Measurements from ENCODE around the gene ZSWIM6. TPM values are rescaled to one million over a fixed set of nuclear protein-coding genes. Genes with fewer than 3 reads are reported as not detected.

ZSWIM6 gene
- total and polyA plus RNA-seq, 11 donors, result 1.9 to 14.9 (median 6.3) TPM

DNA sequence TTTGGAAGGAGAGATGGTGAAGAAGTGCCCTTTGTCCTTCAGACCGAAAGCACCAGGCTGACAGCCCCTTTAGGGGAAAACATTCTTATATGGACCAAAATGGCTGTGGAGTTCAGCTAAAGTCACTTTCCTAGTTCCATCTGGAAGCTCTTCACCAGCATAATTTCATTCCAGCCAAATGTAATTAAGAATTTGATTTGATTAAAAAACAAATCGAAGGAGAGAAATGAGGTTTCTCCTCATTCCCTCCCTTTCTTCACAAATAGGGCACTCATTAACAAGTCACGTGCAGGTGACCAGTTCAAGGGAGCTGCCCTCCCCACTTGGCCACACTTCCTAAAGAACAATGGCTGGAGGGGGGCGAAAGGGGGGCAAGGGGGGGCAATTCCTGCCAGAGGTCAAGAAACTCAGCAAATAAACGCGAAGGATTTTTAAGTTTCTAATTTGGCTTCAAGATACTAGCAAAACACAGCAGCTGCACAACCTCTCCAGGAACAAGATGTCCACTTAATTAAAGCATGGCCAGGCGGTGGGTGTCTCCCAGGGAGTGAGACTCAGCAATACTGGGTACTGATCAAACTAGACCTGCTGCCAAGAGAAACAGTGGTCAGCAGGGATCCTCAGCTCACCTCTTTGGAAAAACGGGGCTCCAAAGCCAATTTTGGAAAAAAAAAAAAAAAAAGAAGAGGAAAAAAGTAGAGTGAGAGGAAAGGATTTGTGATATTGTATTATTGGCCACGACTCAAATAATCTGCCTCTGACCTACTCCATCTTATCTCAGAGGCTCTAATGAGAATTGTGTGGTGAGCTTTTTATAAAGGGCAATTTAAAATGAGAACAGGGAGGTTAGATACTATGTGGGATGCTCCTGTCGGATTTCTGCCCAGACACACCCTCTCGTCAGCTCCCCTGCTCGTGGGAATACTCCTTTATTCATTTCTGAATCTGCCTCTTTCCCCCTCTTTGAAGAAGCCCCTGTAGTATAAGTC lies 254.3 kb downstream of the ZSWIM6 start:
- TF ChIP-seq, protein P1, sequence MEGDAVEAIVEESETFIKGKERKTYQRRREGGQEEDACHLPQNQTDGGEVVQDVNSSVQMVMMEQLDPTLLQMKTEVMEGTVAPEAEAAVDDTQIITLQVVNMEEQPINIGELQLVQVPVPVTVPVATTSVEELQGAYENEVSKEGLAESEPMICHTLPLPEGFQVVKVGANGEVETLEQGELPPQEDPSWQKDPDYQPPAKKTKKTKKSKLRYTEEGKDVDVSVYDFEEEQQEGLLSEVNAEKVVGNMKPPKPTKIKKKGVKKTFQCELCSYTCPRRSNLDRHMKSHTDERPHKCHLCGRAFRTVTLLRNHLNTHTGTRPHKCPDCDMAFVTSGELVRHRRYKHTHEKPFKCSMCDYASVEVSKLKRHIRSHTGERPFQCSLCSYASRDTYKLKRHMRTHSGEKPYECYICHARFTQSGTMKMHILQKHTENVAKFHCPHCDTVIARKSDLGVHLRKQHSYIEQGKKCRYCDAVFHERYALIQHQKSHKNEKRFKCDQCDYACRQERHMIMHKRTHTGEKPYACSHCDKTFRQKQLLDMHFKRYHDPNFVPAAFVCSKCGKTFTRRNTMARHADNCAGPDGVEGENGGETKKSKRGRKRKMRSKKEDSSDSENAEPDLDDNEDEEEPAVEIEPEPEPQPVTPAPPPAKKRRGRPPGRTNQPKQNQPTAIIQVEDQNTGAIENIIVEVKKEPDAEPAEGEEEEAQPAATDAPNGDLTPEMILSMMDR (IDR thresholded peaks at IDR 0.05), result no peak
- TF ChIP-seq POLR2A (IDR thresholded peaks at IDR 0.05), result no peak
- DNase-seq, result no peak
- ATAC-seq, result peak in 2 of 4 donors; percentile 28 to 55
- H3K36me3 ChIP-seq, result no peaks in the 10 kb centered on the region
- peaks cover 0 to 29% (median 13%) of the 10 kb centered on the region in 12 donors for H3K4me1 ChIP-seq
- WGBS, 4 donors, result 35 to 53% (median 41%) methylated on average over 12 of the region's 12 CpGs
- H3K27ac ChIP-seq, result no peak overlapping the region
- H3K4me3 ChIP-seq, result no peak overlapping the region
- H3K9me3 ChIP-seq, result no peaks in the 10 kb centered on the region
- intact Hi-C loops (cut with DNase I), result no loop called here
- H3K27me3 ChIP-seq, result no peaks in the 10 kb centered on the region

GRCh38 chr5:61587125-61587524 lies 255.1 kb downstream of the ZSWIM6 start:
- H3K4me1 ChIP-seq, result peaks cover 0 to 27% (median 13%) of the 10 kb centered on the region in 12 donors
- ATAC-seq, result peak in 1 of 4 donors; percentile 22
- no peaks in the 10 kb centered on the region for H3K36me3 ChIP-seq
- 76 to 85% (median 80%) methylated on average over 6 of the region's 6 CpGs for WGBS, 4 donors
- TF ChIP-seq POLR2A (IDR thresholded peaks at IDR 0.05), result no peak
- TF ChIP-seq, protein P1 (IDR thresholded peaks at IDR 0.05), result no peak
- no peak overlapping the region for H3K4me3 ChIP-seq
- no peaks in the 10 kb centered on the region for H3K27me3 ChIP-seq
- DNase-seq, result no peak
- H3K9me3 ChIP-seq, result no peaks in the 10 kb centered on the region
- intact Hi-C loops (cut with DNase I), result no loop called here
- no peak overlapping the region for H3K27ac ChIP-seq

DNA sequence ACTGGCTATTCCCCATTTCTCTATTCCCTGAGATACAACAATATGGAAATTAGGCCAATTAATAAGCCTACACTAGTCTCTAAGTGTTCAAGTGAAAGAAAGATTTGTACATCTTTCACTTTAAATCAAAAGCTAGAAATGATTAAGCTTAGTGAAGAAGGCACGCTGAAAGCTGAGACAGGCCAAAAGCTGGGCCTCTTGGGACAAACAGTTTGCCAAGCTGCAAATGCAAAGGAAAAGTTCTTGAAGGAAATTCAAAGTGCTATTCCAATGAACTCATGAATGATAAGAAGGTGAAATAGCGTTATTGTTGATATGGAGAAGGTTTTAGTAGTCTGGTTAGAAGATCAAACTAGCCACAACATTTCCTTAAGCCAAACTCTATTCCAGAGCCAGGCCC lies 256.2 kb downstream of the ZSWIM6 start:
- peaks cover 0 to 20% (median 7%) of the 10 kb centered on the region in 12 donors for H3K4me1 ChIP-seq
- H3K4me3 ChIP-seq, result no peak overlapping the region
- H3K27me3 ChIP-seq, result no peaks in the 10 kb centered on the region
- TF ChIP-seq POLR2A (IDR thresholded peaks at IDR 0.05), result no peak
- TF ChIP-seq, protein P1 (IDR thresholded peaks at IDR 0.05), result no peak
- intact Hi-C loops (cut with DNase I), result no loop called here
- H3K27ac ChIP-seq, result no peak overlapping the region
- ATAC-seq, result no peak
- no peaks in the 10 kb centered on the region for H3K9me3 ChIP-seq
- DNase-seq, result no peak
- WGBS, 4 donors, result 49 to 62% (median 56%) methylated on average over 2 of the region's 2 CpGs
- H3K36me3 ChIP-seq, result no peaks in the 10 kb centered on the region

DNA sequence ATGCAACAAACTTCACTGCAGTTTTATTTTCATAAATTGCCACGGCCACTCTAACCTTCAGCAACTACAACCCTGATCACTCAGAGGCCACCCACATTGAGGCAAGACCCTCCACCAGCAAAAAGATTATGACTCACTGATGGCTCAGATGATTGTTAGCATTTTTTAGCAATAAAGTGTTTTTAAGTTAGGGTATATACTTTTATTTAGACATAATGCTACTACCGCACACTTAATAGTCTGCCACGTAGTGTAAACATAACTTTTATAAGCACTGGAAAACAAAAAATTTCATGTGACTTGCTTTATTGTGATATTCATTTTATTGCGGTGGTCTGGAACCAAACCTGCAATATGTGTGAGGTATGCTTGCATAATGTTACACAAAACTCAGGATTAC lies 257.9 kb downstream of the ZSWIM6 start:
- Histone ChIP-seq H3K4me3 (no peak overlapping the region), H3K36me3 (no peaks in the 10 kb centered on the region), H3K9me3 (no peaks in the 10 kb centered on the region), H3K27ac (no peak overlapping the region), H3K4me1 (peaks cover 0 to 15% (median 6%) of the 10 kb centered on the region in 12 donors), H3K27me3 (no peaks in the 10 kb centered on the region)
- intact Hi-C loops (cut with DNase I), result no loop called here
- DNase-seq, result no peak
- no peak for ATAC-seq
- TF ChIP-seq, protein P1 (IDR thresholded peaks at IDR 0.05), result no peak
- no peak for TF ChIP-seq POLR2A (IDR thresholded peaks at IDR 0.05)
- WGBS, 4 donors, result 94 to 95% (median 95%) methylated on average over 4 of the region's 4 CpGs

All from heart left ventricle (tissue), 16 donors.